GM23248 (cell line): ENCODE data around the gene LDLRAD4. TPM values are rescaled to one million over a fixed set of nuclear protein-coding genes. Genes with fewer than 3 reads are reported as not detected.

ENCODE experiments used
- DNase-seq: peaks from one replicate; pipeline ENCODE4 v3.0.0-alpha.2; 2015
- H2AFZ ChIP-seq: fragments of 200-600 bp; sonication (generic); 2 replicates; pipeline ENCODE4 v1.6.1; 2016; ENCODE audit warnings: antibody characterized with exemption
- H3F3A ChIP-seq: fragments of 200-600 bp; sonication (generic); 2 replicates; pipeline ENCODE4 v1.6.1; 2016; ENCODE audit warnings: mild to moderate bottlenecking, antibody characterized with exemption, mixed run types; ENCODE audit not compliant: insufficient read depth
- H3K27ac ChIP-seq: fragments of 200-600 bp; sonication (generic); 2 replicates; pipeline ENCODE4 v1.5.1; 2016; ENCODE audit warnings: mild to moderate bottlenecking
- H3K27me3 ChIP-seq: fragments of 200-600 bp; sonication (generic); replicated peaks from 2 replicates; pipeline ENCODE4 v1.6.1; 2016; ENCODE audit warnings: mild to moderate bottlenecking; ENCODE audit not compliant: insufficient read depth
- H3K36me3 ChIP-seq: fragments of 200-600 bp; sonication (generic); 2 replicates; pipeline ENCODE4 v1.6.1; 2016; ENCODE audit warnings: low read depth, mild to moderate bottlenecking
- H3K4me1 ChIP-seq: fragments of 200-600 bp; sonication (generic); 2 replicates; pipeline ENCODE4 v1.6.1; 2016; ENCODE audit warnings: mild to moderate bottlenecking; ENCODE audit not compliant: insufficient read depth
- H3K4me2 ChIP-seq: fragments of 200-600 bp; sonication (generic); one replicate; pipeline ENCODE4 v1.6.1; 2016; ENCODE audit warnings: mild to moderate bottlenecking; ENCODE audit not compliant: unreplicated experiment
- H3K4me3 ChIP-seq: fragments of 200-600 bp; sonication (generic); 2 replicates; pipeline ENCODE4 v1.5.1; 2016; ENCODE audit warnings: mild to moderate bottlenecking
- H3K79me2 ChIP-seq: fragments of 200-600 bp; sonication (generic); 2 replicates; pipeline ENCODE4 v1.6.1; 2016; ENCODE audit warnings: mild to moderate bottlenecking; ENCODE audit not compliant: insufficient read depth
- H3K9ac ChIP-seq: fragments of 200-600 bp; sonication (generic); 2 replicates; pipeline ENCODE4 v1.6.1; 2016; ENCODE audit warnings: mild to moderate bottlenecking
- H3K9me2 ChIP-seq: fragments of 200-600 bp; sonication (generic); 2 replicates; pipeline ENCODE4 v1.6.1; 2016; ENCODE audit warnings: mixed run types, mild to moderate bottlenecking, moderate library complexity; ENCODE audit not compliant: insufficient read depth
- H3K9me3 ChIP-seq: fragments of 200-600 bp; sonication (generic); one replicate; pipeline ENCODE4 v1.6.1; 2017; ENCODE audit warnings: low read depth
- H4K20me1 ChIP-seq: fragments of 200-600 bp; sonication (generic); 2 replicates; pipeline ENCODE4 v1.6.0; 2016; ENCODE audit not compliant: insufficient read depth
- EZH2 ChIP-seq: fragments of 200-600 bp; sonication (generic); IDR thresholded peaks from 2 replicates; pipeline ENCODE4 v1.6.1; 2018; ENCODE audit warnings: antibody characterized with exemption, mild to moderate bottlenecking; ENCODE audit not compliant: insufficient read depth, poor library complexity, severe bottlenecking
- EZH2phosphoT487 ChIP-seq: fragments of 200-600 bp; sonication (generic); IDR thresholded peaks from 2 replicates; pipeline ENCODE4 v1.6.1; 2018; ENCODE audit warnings: antibody characterized with exemption, moderate library complexity, mild to moderate bottlenecking, low read depth; ENCODE audit not compliant: insufficient read depth
- WGBS, 2 experiments: methylation state at CpG; one replicate each; pipeline ENCODE4 v1.1.6; 2015 to 2017; ENCODE audit warnings: low lambda C conversion rate in 2 of 2, low coverage in 1 of 2; ENCODE audit errors: missing lambda C conversion rate in 2 of 2; 5-methylcytosine and 5-hydroxymethylcytosine counted together
- in situ Hi-C: fragments of 300-500 bp; cut with MboI; formaldehyde crosslinking; loops from 2 replicates; pipeline ENCODE4 v1.15.0; 2020
- polyA plus RNA-seq: library from polyadenylated mRNA; unstranded; fragments of >200 nt; fragmentation: Nextera tagmentation; extraction: Ambion mirVana; gene quantifications from 2 replicates; pipeline ENCODE4 v1.2.1, GENCODE V29; 2016
- total RNA-seq: library from RNA; depleted of rRNA; stranded (reverse); fragments of >200 nt; shearing (Covaris generic); gene quantifications from 2 replicates; pipeline ENCODE4 v1.2.3, GENCODE V29; 2014

The LDLRAD4 gene
- total and polyA plus RNA-seq, 2 experiments from 2014 or later: not detected

DNA sequence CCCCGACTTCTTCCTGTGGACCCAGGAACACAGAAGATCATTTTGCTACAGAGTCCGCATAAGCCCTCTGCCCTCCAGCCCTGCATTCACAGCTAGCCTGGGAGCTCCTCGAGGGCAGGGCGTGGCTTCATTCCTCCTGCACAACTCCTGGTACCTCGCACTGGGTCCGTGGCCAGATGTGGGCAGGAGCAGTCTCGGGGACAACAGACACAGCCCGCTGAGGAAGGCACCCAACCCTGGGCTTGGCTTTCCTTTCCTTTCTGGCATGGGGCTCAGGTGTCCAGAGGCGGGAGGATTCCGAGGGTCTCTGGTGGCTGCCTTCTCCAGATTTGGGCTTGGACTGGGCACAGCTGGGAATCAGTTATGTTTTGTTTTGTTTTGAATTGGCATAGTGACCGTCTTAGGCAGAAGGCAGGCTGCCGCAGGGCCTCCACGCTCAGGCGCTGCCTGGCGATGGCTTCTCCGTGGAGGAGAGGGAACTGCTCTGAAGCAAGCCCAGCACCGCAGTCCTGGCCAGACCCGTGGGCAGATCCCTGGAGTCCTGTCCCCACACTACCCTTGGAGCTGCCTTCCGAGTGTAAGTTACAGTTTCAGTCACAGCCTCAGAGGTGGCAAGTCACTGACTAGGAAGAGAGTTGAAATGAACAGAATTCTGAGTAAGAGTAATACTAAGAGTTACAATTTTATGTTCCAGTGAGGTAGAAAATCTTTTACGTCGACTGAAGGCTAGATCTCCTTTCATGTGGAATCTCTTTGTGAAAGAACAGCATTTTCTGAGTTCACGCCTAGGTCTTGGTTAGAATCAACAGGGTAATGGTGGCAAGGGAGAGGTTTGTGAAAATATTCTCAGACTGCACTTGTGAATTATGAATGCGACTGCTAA, 47.9 kb downstream of the LDLRAD4 start:
- Histone ChIP-seq H2AFZ (no peak overlapping the region), H3K27me3 (peaks cover 54% of the 10 kb centered on the region), H3K4me3 (no peak overlapping the region), H3K4me1 (0 out of 2 replicates have a peak, but pooled peaks cover 4% of the 10 kb centered on the region), H3K9ac (no peak overlapping the region), H3K27ac (no peak overlapping the region), H3K9me3 (no peaks in the 10 kb centered on the region), H3K79me2 (no peaks in the 10 kb centered on the region), H3K9me2 (no peaks in the 10 kb centered on the region), H3K4me2 (no peak overlapping the region), H3F3A (no peaks in the 10 kb centered on the region), H3K36me3 (no peaks in the 10 kb centered on the region), H4K20me1 (no peaks in the 10 kb centered on the region)
- TF ChIP-seq EZH2phosphoT487 (no peak), EZH2 (no peak)
- in situ Hi-C loops: no loop called here
- WGBS, 2 experiments: 12 to 15% methylated on average over 23 of the region's 23 CpGs
- peak; percentile 35 for DNase-seq

DNA sequence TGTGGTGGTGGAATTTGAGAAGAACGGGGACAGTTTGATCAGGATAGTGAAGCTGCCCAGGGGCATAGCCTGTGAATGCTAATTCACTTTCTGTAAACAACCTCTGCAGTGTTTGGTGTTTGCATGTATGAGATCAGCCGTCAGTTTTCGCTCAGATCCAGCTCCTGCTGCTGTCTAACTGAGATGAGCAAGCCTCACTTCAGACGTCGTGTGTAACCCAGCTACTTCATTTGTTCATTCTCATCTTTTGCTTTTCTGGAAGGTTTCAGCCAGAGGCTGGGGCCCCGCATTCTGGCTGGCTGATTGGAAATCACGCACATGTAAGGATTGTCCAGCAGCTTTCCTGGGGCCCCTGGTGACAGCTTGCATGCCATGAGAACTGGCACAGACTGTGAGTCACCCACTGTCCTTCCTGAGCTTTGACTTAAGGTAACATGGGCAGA, 48.9 kb downstream of the LDLRAD4 start:
- 45 to 56% methylated on average over 7 of the region's 7 CpGs for WGBS, 2 experiments
- H3K9me2 ChIP-seq: no peaks in the 10 kb centered on the region
- no peaks in the 10 kb centered on the region for H3F3A ChIP-seq
- H3K79me2 ChIP-seq: no peaks in the 10 kb centered on the region
- H3K4me2 ChIP-seq: no peak overlapping the region
- no peak overlapping the region for H3K4me3 ChIP-seq
- in situ Hi-C loops: no loop called here
- DNase-seq: peak; percentile 10
- no peak overlapping the region for H3K9ac ChIP-seq
- TF ChIP-seq EZH2 (no peak), EZH2phosphoT487 (no peak)
- H3K9me3 ChIP-seq: no peaks in the 10 kb centered on the region
- H3K4me1 ChIP-seq: 0 out of 2 replicates have a peak, but pooled peaks cover 4% of the 10 kb centered on the region
- no peaks in the 10 kb centered on the region for H3K36me3 ChIP-seq
- H4K20me1 ChIP-seq: no peaks in the 10 kb centered on the region
- H3K27me3 ChIP-seq: peaks cover 54% of the 10 kb centered on the region
- no peak overlapping the region for H3K27ac ChIP-seq
- H2AFZ ChIP-seq: no peak overlapping the region

DNA sequence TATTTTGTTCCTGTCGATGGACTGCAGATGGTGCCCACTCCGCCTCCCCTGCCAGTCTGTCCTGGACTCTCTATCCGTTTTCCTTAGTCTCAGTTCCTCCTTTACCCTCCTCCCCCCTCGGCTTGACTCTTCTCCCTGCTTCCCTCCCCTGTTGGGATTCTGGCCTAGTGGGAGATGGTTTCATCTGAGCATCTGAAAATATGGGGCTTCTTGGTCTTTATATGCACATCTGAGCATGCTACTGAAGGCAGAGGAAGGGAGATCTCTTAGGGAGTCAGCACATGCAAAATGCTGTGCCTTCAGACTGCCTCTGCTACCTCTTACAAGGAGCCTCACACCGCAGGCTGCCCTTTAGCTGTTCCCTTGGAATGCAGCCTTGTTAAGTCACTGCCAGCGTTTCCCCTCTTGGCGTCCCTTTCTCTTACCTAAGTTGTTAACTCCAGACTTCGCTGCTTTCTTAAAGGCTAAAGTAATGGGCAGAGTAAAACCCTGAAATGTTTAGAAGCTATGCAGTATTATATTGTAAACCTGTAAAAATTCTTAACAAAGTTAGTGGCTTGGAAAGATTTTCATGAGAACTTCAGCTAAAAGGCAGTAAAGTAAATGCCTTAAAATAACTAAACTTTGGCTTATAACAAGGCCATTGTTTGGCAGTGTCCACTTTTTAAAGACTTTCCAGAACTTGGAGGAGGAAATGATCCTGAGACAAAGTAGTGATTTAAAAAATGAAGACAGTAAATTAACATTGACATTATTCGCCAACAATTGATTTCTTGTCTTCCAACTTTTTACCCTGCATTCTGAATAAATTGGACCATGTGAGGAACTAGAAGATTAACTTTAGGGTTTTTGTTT, 49.8 kb downstream of the LDLRAD4 start:
- Histone ChIP-seq H3K27ac (no peak overlapping the region), H3F3A (no peaks in the 10 kb centered on the region), H3K9me3 (no peaks in the 10 kb centered on the region), H3K79me2 (no peaks in the 10 kb centered on the region), H3K36me3 (no peaks in the 10 kb centered on the region), H3K4me2 (no peak overlapping the region), H3K9ac (no peak overlapping the region), H3K9me2 (no peaks in the 10 kb centered on the region), H3K27me3 (peaks cover 54% of the 10 kb centered on the region), H3K4me3 (no peak overlapping the region), H4K20me1 (no peaks in the 10 kb centered on the region), H2AFZ (no peak overlapping the region), H3K4me1 (0 out of 2 replicates have a peak, but pooled peaks cover 4% of the 10 kb centered on the region)
- DNase-seq: peak; percentile 45
- no peak for TF ChIP-seq EZH2
- WGBS, 2 experiments: 11 to 17% methylated on average over 9 of the region's 9 CpGs
- in situ Hi-C loops: no loop called here

DNA sequence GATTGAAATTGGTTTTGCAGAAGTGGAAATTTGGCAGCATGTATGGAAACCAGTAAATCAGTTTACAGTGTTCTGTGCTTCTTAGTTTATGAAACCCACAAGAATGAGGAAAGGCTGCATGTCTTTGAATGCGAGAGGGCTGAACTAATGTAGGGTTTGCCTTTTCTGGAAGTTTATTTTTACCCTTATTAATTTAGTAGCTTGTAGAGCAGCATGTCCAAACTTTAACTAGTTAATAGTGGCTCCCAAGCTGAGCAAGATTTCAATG, 50.4 kb downstream of the LDLRAD4 start:
- Histone ChIP-seq H3K36me3 (no peaks in the 10 kb centered on the region), H3K9ac (no peak overlapping the region), H3K9me3 (no peaks in the 10 kb centered on the region), H3K9me2 (no peaks in the 10 kb centered on the region), H3K4me3 (no peak overlapping the region), H3K79me2 (no peaks in the 10 kb centered on the region), H3F3A (no peaks in the 10 kb centered on the region), H3K27ac (no peak overlapping the region), H3K27me3 (peaks cover 54% of the 10 kb centered on the region), H3K4me2 (no peak overlapping the region), H4K20me1 (no peaks in the 10 kb centered on the region), H2AFZ (no peak overlapping the region), H3K4me1 (0 out of 2 replicates have a peak, but pooled peaks cover 4% of the 10 kb centered on the region)
- TF ChIP-seq EZH2: no peak
- no peak for TF ChIP-seq EZH2phosphoT487
- DNase-seq: no peak
- in situ Hi-C loops: no loop called here
- 38 to 44% methylated on average over 1 of the region's 1 CpG for WGBS, 2 experiments
